ENCODE data around the gene CWC27.
"Not testable (repeated sequence)": the region's sequence is repeated elsewhere in the genome, so short reads cannot be mapped to it uniquely, and the experiment has no call there.

The CWC27 gene

GRCh38 chr5:64930672-64931318 is 162.1 kb downstream of the CWC27 start:
- no peak for DNase-seq

DNA sequence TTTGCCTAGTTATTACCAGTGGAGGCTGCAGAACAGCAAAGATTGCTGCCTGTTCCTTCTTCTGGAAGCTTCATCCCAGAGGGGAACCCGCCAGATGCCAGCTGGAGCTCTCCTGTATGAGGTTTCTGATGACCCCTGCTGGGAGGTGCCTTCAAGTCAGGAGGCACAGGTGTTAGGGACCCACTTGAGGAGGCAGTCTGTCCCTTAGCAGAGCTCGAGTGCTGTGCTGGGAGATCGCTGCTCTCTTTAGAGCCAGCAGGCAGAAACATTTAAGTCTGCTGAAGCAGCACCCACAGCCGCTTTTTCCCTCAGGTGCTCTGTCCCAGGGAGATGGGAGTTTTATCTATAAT is 170.7 kb downstream of the CWC27 start:
- not testable (repeated sequence) for DNase-seq

- no peak for DNase-seq
These were observed 171.2 kb downstream of the CWC27 start for GRCh38 chr5:64939772-64940510.

DNA sequence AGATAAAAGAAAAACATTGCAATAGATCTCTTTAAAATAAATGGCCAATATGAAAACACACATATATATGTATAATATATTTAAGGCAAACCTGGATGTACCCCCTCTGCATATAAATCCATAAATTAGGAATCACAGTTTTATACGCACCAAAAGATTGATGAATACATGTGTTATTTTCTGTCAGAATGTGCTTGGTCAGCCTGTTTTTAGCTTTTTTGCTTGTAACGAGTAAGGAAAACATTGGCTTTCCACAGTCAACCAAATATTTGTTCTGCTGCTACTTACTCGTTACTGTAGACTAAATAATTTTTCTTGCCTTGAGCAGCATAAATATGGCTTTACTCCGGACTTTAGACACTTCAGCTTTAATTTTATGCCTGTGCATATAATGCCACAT is 173.7 kb downstream of the CWC27 start:
- DNase-seq, result no peak

DNA sequence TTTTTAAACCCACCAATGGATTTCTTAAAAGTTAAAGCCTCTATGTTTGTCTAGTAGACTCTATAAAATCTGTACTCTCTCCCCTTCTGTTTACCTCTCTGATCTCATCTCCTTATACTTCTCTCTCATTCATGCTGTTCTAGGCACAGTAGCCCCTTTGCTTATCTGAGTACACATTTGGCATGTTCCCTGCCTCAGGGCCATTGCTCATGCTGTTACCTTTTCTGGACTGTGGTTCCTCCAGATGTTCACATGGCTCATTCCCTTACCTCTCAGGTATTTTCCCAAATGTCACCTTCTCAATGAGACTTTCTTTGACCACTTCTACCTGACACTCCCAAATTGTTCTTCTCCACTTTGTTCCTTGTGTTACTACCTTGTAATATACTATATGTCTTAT is 176.1 kb downstream of the CWC27 start:
- DNase-seq, result no peak

DNA sequence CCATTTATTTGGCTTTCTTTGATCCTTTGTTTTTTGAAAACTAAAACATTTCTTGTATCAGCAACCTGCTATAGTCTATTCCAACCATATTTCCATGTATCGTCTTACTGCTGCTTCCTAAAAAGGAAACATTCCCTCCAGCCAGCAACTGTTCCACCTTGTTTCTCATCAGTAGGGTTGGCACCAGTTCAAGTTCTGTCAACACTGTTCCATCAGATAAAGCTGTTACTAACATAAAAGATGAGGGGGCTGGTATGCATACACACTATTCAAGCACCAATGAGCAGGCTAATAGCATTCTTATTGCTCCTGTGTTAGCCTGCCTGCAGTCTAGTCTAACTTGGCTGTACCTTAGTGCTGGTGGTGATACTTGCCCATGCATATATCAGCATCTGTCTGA is 178.3 kb downstream of the CWC27 start:
- peak; percentile 67 for DNase-seq

DNA sequence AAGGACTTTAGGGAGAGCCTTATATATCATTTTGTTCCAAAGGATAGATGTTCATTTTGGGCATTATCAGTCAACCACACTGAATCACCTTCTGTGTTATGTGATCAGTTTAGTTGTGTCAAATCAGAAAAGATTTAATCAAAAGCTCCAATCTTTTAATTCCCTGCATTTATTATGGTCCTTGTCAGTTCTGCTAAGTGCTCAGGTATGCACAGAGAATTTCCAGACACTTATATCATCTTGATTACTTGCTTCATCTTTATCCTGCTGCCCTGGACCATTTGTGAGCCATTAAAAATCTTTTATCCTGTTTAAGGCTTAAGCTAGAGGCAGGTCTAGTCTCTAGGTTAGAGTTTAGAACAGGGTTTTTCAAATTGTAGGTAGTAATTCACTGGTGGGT is 179.1 kb downstream of the CWC27 start:
- no peak for DNase-seq

DNA sequence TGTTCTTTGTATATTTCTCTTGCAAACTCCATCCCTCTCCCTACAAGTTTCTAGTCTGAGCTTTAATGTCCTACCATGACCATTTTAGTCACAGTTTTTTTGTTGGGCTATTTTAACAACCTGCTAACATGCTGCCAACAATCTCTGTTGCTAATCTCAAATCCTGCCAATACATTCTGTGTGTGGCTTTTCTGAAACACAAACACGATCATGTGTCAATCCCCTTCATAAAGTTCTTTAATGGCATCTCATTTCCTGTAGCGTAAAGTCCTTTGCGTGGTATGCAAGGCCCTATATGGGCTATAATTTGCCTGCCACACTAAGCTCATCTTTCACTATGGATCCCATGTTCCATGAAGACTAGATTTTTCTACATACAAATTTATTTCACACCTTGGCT is 180.6 kb downstream of the CWC27 start:
- DNase-seq, result no peak

GRCh38 chr5:64952951-64953673 is 184.4 kb downstream of the CWC27 start:
- no peak for DNase-seq

DNA sequence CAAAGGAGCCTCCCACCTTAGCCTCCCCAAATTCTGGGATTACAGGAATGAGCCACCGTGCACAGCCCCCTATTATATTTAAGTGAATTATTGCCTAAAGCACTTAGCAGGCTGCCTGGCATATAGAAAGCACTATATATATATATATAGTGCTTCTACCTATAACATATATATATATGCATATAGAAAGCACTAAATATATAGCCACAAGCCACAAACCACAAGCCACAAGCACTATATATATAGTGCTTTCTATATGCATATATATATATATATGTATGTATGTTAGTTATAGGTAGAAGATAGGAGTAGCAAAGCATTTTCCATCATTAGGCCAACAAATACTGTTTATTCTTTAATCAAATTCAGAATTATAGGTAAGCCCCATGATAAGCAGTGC is 185.8 kb downstream of the CWC27 start:
- DNase-seq, result no peak

DNA sequence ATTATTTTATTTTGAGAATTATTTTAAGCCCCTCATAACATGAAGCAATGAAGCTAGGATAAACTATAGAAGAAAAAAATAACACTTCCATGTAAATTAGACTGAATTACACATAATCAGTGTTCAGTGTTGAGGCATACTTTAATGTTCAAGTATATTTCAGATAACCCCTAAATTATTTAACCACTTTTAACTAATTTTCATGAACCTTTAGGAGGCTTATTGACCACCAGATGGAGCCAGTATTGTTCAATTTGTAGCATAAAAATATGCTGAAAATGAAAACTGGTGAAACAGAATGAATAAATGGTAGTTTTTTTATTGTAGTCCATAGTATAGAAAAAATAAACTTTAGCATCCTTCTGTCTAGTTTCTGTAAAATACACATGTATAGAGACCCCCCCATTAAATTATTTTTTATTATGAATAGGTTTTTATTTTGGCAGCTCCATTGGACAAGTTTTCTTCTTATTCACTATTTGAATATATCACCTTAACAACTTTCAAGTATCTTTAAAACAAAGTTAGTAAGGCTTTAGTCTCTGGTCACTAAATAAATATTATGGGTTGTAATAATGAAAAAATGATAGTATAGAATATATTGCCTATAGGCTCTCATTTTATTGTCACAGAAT is 190.1 kb downstream of the CWC27 start:
- DNase-seq, result no peak

DNA sequence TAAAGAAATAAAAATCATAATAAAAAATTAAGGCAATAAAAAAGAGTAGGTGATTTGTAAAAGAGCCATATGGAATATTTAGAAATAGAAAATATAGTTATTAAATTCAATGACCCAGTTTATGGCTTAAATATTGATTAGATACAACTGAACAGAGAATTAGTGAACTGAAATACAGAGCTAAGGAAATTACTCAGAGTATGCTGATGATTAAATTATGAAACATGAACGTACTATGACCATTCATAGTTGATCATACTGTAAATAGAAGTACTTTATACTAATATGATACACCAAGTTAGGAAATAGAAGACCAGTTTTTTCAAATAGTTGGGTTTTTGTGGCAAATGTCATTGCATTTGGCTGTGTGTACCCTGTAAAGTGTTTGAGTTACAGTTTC is 194.5 kb downstream of the CWC27 start:
- no peak for DNase-seq

GRCh38 chr5:64968591-64969110 is 199.9 kb downstream of the CWC27 start:
- DNase-seq, result no peak

DNA sequence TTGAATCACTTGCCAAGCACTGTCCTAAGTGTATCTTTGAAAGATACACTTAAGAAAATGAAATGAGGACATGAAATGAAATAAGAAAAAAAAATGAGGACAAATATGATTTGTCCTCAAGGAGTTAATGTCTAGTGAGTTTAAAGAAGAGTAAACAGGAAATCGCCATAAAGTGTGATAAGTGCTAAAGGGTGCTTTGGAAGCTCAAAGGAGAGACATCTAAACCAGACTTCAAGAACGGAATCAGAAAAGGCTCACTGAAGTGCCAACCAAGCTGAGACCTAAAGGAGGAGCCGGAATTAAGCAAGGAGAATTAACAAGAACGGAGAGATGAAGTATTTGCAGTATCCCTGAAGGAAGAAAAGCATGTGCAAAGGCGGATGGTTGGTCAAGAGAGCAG is 200.8 kb downstream of the CWC27 start:
- no peak for DNase-seq

GRCh38 chr5:64971513-64971912 is 202.8 kb downstream of the CWC27 start:
- DNase-seq, result no peak

- DNase-seq, result no peak
These were observed 203.3 kb downstream of the CWC27 start for GRCh38 chr5:64971990-64972389.

DNA sequence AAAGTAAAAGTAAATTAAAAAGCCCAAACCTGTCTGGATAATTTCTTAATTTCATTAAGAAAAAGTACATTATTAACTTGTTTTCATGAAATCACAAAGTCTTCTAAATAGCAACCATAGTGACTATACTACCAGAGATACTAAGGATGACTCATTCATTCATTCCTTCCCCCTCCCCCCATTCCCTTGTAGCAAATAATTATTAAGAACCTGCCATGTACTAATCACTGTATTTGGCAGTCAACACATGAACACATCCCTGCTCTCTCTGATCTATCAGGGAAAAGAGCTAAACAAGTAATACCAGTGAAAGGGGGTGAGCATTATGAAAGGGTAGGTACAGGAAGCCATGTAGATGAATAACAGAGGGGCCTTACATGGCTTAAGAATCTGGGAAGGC is 203.9 kb downstream of the CWC27 start:
- DNase-seq, result no peak

DNA sequence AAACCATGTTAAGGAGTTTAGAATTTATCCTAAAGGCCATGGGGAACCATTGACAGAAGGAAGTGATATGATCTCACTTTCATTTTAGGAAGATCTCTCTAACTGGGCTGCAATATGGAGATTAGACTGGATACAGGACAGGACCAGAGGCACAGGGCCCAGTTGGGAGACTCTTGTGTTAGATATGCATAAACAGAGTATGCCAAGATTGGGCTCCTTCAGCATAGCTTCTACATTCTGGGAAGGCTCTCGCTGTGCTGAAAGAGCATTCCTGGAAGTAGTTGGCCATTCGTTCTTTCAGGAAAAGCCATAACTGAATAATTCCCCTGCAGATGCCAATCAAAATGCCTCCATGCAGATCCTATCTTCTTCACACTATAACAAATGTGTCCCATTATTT is 204.5 kb downstream of the CWC27 start:
- DNase-seq, result no peak

- no peak for DNase-seq
These were observed 209.0 kb downstream of the CWC27 start for GRCh38 chr5:64977779-64978178.

- no peak for DNase-seq
These were observed 209.8 kb downstream of the CWC27 start for GRCh38 chr5:64978546-64978945.

GRCh38 chr5:64979531-64979930 is 210.8 kb downstream of the CWC27 start:
- no peak for DNase-seq

- DNase-seq, result no peak
These were observed 211.4 kb downstream of the CWC27 start for GRCh38 chr5:64980176-64980575.

GRCh38 chr5:64987768-64988167 is 219.0 kb downstream of the CWC27 start:
- DNase-seq, result no peak

GRCh38 chr5:65009207-65009606 is 240.5 kb downstream of the CWC27 start:
- no peak for DNase-seq

Measured in NCI-H748 treated with DMSO at 0.1 percent for 48 hours (cell line).